ENCODE data around the gene MACROD2. TPM values are rescaled to one million over a fixed set of nuclear protein-coding genes. Genes with fewer than 3 reads are reported as not detected.

MACROD2 gene
- total RNA-seq, 4 donors from 2014 or later = 4.6 to 33.0 (median 8.3) TPM

DNA sequence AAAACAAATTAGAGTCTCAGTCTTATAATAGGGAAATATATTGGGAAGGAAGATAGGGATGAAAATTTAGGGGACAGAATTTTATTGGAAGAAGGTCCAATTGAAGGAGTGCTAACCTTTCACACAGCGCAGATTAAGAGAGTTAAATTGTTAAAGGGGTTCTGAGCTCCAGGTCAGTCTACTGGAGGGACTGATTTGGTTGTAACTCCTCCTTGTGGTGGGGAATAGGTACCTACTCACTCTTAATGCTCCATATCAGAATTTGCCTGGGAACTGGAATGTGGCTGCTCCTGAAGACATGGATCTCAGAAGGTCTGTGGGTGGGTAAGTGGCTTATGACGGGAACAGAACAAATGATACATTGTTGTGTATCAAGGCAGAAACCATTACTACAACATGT lies 198.6 kb downstream of the MACROD2 start:
- in situ Hi-C loops (cut with MboI; ENCODE audit: low pct_ligation_motif_present in 1 of 4, low pct_unique_long_range_greater_than_20kb in 1 of 4, low sequenced_read_pairs in 3 of 4) = no loop called here
- 83% methylated on average over 2 of the region's 2 CpGs for WGBS, 2 donors (ENCODE audit: low coverage in 1 of 2)
- Histone ChIP-seq H3K4me1 (no peaks in the 10 kb centered on the region), H3K9me3 (no peaks in the 10 kb centered on the region), H3K27me3 (no peaks in the 10 kb centered on the region), H3K27ac (no peak overlapping the region), H3K4me3 (no peak overlapping the region), H3K36me3 (no peaks in the 10 kb centered on the region)
- intact Hi-C loops (cut with DNase I; ENCODE audit: low total_unique reads) = no loop called here
- no peak for TF ChIP-seq POLR2A (IDR thresholded peaks at IDR 0.05)
- TF ChIP-seq EP300 (IDR thresholded peaks at IDR 0.05; ENCODE audit: low read depth) = no peak
- TF ChIP-seq, protein P1, sequence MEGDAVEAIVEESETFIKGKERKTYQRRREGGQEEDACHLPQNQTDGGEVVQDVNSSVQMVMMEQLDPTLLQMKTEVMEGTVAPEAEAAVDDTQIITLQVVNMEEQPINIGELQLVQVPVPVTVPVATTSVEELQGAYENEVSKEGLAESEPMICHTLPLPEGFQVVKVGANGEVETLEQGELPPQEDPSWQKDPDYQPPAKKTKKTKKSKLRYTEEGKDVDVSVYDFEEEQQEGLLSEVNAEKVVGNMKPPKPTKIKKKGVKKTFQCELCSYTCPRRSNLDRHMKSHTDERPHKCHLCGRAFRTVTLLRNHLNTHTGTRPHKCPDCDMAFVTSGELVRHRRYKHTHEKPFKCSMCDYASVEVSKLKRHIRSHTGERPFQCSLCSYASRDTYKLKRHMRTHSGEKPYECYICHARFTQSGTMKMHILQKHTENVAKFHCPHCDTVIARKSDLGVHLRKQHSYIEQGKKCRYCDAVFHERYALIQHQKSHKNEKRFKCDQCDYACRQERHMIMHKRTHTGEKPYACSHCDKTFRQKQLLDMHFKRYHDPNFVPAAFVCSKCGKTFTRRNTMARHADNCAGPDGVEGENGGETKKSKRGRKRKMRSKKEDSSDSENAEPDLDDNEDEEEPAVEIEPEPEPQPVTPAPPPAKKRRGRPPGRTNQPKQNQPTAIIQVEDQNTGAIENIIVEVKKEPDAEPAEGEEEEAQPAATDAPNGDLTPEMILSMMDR (IDR thresholded peaks at IDR 0.05) = no peak
- DNase-seq = no peak

DNA sequence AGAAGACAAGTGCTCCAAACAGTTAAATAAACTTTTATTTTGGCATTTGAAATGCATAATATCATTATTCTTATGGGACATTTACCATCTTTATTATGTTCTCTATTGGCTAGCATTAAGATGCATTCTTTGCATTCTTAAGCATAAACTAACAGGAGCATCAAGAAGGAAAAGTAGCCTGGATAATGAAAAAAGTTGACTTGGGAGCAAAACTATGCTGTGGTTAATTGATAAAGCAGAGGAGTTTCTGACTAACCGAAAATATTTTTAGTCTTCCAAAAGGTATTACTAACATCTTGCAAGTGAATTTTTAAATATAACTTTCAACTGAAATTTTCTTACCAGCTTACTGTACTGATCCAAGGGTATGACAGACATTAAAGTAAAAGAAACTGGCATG lies 201.8 kb downstream of the MACROD2 start:
- intact Hi-C loops (cut with DNase I; ENCODE audit: low total_unique reads) (no loop called here), in situ Hi-C loops (cut with MboI; ENCODE audit: low pct_ligation_motif_present in 1 of 4, low pct_unique_long_range_greater_than_20kb in 1 of 4, low sequenced_read_pairs in 3 of 4) (no loop called here)
- H3K4me1 ChIP-seq = no peaks in the 10 kb centered on the region
- H3K4me3 ChIP-seq = no peak overlapping the region
- WGBS, 2 donors (ENCODE audit: low coverage in 1 of 2) = 73 to 92% methylated on average over 1 of the region's 1 CpG
- no peaks in the 10 kb centered on the region for H3K27me3 ChIP-seq
- H3K36me3 ChIP-seq = no peaks in the 10 kb centered on the region
- no peak for DNase-seq
- H3K9me3 ChIP-seq = no peaks in the 10 kb centered on the region
- no peak overlapping the region for H3K27ac ChIP-seq
- no peak for TF ChIP-seq EP300 (IDR thresholded peaks at IDR 0.05; ENCODE audit: low read depth)
- TF ChIP-seq POLR2AphosphoS5 (IDR thresholded peaks at IDR 0.05) = no peak
- TF ChIP-seq, protein P1 (IDR thresholded peaks at IDR 0.05) = no peak
- TF ChIP-seq POLR2A (IDR thresholded peaks at IDR 0.05) = no peak

DNA sequence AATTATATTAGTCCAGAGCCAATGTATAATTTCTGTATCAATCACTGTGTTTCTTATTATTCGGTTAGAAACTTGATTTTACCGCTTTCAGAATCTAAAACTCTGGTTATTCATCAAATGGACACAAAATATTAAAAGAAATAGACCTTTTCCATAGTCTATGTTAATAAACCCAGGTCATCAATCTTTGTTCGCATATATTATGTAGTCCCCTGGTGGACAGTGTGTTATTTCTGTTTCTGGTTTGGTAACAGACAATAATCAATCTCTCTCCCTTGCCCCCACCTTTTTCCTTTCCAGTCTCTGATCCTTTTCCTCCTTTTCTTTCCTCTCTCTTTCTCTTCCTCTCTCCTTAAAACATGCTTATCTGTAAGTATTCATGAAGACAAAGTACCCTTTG lies 203.1 kb downstream of the MACROD2 start:
- Histone ChIP-seq H3K36me3 (no peaks in the 10 kb centered on the region), H3K27ac (no peak overlapping the region), H3K9me3 (no peaks in the 10 kb centered on the region), H3K4me3 (no peak overlapping the region), H3K4me1 (no peaks in the 10 kb centered on the region), H3K27me3 (no peaks in the 10 kb centered on the region)
- no peak for DNase-seq
- WGBS, 2 donors (ENCODE audit: low coverage in 1 of 2) = 85 to 95% methylated on average over 3 of the region's 3 CpGs
- in situ Hi-C loops (cut with MboI; ENCODE audit: low pct_ligation_motif_present in 1 of 4, low pct_unique_long_range_greater_than_20kb in 1 of 4, low sequenced_read_pairs in 3 of 4) (no loop called here), intact Hi-C loops (cut with DNase I; ENCODE audit: low total_unique reads) (no loop called here)
- TF ChIP-seq POLR2AphosphoS5 (IDR thresholded peaks at IDR 0.05) (no peak), EP300 (IDR thresholded peaks at IDR 0.05; ENCODE audit: low read depth) (no peak), POLR2A (IDR thresholded peaks at IDR 0.05) (no peak)
- TF ChIP-seq, protein P1 (IDR thresholded peaks at IDR 0.05) = no peak

DNA sequence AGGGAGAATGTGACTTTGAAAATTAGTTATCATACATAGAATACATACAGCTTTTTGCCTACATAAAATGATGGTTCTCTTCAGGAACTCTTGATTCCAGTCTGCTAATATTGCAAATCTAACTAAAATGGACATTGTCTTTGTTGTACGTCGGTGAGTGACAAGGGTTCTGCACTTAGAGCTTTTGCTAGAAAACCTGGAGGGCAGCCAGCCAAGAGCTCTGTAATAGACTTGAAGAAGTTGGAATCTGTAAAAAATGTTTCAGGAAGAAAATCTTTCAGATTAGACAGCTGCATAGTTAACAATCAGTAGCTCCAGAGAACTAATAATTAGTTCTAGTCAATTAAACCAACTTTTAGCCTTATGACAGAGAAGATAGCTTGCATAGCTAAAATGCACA lies 203.8 kb downstream of the MACROD2 start:
- H3K9me3 ChIP-seq = no peaks in the 10 kb centered on the region
- 73 to 89% methylated on average over 2 of the region's 2 CpGs for WGBS, 2 donors (ENCODE audit: low coverage in 1 of 2)
- in situ Hi-C loops (cut with MboI; ENCODE audit: low pct_ligation_motif_present in 1 of 4, low pct_unique_long_range_greater_than_20kb in 1 of 4, low sequenced_read_pairs in 3 of 4) (no loop called here), intact Hi-C loops (cut with DNase I; ENCODE audit: low total_unique reads) (no loop called here)
- no peaks in the 10 kb centered on the region for H3K4me1 ChIP-seq
- H3K27ac ChIP-seq = no peak overlapping the region
- no peaks in the 10 kb centered on the region for H3K36me3 ChIP-seq
- DNase-seq = no peak
- TF ChIP-seq POLR2AphosphoS5 (IDR thresholded peaks at IDR 0.05) (no peak), EP300 (IDR thresholded peaks at IDR 0.05; ENCODE audit: low read depth) (no peak), POLR2A (IDR thresholded peaks at IDR 0.05) (no peak)
- TF ChIP-seq, protein P1 (IDR thresholded peaks at IDR 0.05) = no peak
- no peak overlapping the region for H3K4me3 ChIP-seq
- H3K27me3 ChIP-seq = no peaks in the 10 kb centered on the region
